ENCODE measurements around the gene KCNT2. TPM values are rescaled to one million over a fixed set of nuclear protein-coding genes. Genes with fewer than 3 reads are reported as not detected.

Gene KCNT2
- total and polyA plus RNA-seq, 2 experiments from 2014 or later, result 0.14 to 0.32 TPM

DNA sequence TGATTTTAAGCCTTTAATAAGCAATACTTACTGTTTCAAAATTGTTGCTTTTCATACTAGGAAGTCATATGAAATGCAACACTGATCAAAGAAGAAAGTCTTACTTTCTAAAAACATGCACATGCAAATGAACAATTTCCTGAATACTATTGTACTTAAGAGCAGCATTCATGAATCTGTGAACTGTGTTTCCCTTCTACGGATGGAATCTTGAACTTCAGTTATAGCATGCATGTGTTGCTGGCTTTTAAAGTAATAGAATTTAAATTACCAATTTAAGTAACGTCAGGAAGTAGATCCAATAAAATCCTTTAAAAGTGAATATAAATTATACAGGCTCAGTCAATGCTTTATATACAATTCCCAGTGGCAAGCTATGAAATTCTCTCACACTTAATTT, 348.9 kb downstream of the KCNT2 start:
- no peak overlapping the region for H3K9ac ChIP-seq
- H3F3A ChIP-seq (ENCODE audit: insufficient read depth), result no peaks in the 10 kb centered on the region
- no peaks in the 10 kb centered on the region for H3K27me3 ChIP-seq (replicated peaks; ENCODE audit: insufficient read depth)
- no peak overlapping the region for H3K4me2 ChIP-seq (ENCODE audit: unreplicated experiment)
- no peak for TF ChIP-seq EZH2 (IDR thresholded peaks at IDR 0.05; ENCODE audit: insufficient read depth, poor library complexity, severe bottlenecking)
- TF ChIP-seq EZH2phosphoT487 (IDR thresholded peaks at IDR 0.05; ENCODE audit: insufficient read depth, low read depth), result no peak
- DNase-seq, result no peak
- no peaks in the 10 kb centered on the region for H4K20me1 ChIP-seq (ENCODE audit: insufficient read depth)
- H3K4me3 ChIP-seq, result no peak overlapping the region
- H3K4me1 ChIP-seq (ENCODE audit: insufficient read depth), result no peaks in the 10 kb centered on the region
- H3K79me2 ChIP-seq (ENCODE audit: insufficient read depth), result no peaks in the 10 kb centered on the region
- no peak overlapping the region for H2AFZ ChIP-seq
- H3K36me3 ChIP-seq (ENCODE audit: low read depth), result no peaks in the 10 kb centered on the region
- no peaks in the 10 kb centered on the region for H3K9me2 ChIP-seq (ENCODE audit: insufficient read depth)
- H3K27ac ChIP-seq, result no peak overlapping the region
- H3K9me3 ChIP-seq (ENCODE audit: low read depth), result no peaks in the 10 kb centered on the region
- in situ Hi-C loops (cut with MboI), result no loop called here
- WGBS, 2 experiments (ENCODE audit: low coverage in 1 of 2, low lambda C conversion rate in 2 of 2, missing lambda C conversion rate in 2 of 2), result 56 to 63% methylated on average over 2 of the region's 2 CpGs

DNA sequence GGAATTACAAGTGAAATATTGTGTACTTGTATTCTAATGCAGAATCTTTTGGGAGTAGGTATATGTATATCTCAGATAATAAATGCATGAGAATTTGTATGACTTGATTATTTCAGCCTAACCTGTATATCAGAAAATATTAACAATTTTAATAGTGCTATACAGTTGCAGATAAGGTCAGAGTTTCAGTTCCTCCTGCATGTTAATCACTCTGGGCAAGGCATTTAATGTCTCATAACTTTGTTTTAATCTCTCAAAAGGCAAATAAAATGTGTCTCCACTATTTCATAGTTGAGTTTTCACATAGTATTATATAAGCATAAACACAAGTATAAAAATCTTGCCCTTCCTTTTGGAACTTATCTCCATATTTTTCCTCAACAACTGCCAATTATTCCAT, 352.5 kb downstream of the KCNT2 start:
- TF ChIP-seq EZH2 (IDR thresholded peaks at IDR 0.05; ENCODE audit: insufficient read depth, poor library complexity, severe bottlenecking) (no peak), EZH2phosphoT487 (IDR thresholded peaks at IDR 0.05; ENCODE audit: insufficient read depth, low read depth) (no peak)
- no peaks in the 10 kb centered on the region for H3F3A ChIP-seq (ENCODE audit: insufficient read depth)
- in situ Hi-C loops (cut with MboI), result no loop called here

DNA sequence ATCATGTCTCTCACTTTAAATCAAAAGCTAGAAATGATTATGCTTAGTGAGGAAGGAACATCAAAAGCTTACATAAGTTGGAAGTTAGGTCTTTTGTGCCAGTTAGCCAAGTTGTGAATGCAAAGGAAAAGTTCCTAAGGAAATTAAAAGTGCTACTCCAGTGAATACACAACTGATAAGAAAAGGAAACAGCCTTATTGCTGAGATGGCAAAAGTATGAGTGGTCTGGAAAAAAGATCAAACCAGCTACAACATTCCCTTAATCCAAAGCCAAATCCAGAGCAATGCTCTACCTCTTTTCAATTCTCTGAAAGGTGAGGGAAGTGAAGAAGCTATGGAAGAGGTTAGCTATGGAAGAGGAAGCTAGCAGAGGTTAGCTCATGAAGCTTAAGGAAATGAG, 378.7 kb downstream of the KCNT2 start:
- no peaks in the 10 kb centered on the region for H4K20me1 ChIP-seq (ENCODE audit: insufficient read depth)
- H3K9me2 ChIP-seq (ENCODE audit: insufficient read depth), result no peaks in the 10 kb centered on the region
- no peak overlapping the region for H3K27ac ChIP-seq
- H2AFZ ChIP-seq, result no peak overlapping the region
- H3K4me2 ChIP-seq (ENCODE audit: unreplicated experiment), result no peak overlapping the region
- H3K79me2 ChIP-seq (ENCODE audit: insufficient read depth), result no peaks in the 10 kb centered on the region
- no peak overlapping the region for H3K4me3 ChIP-seq
- no peaks in the 10 kb centered on the region for H3K36me3 ChIP-seq (ENCODE audit: low read depth)
- H3K4me1 ChIP-seq (ENCODE audit: insufficient read depth), result no peaks in the 10 kb centered on the region
- no peaks in the 10 kb centered on the region for H3K9me3 ChIP-seq (ENCODE audit: low read depth)
- no peaks in the 10 kb centered on the region for H3F3A ChIP-seq (ENCODE audit: insufficient read depth)
- in situ Hi-C loops (cut with MboI), result no loop called here
- no peak overlapping the region for H3K9ac ChIP-seq
- DNase-seq, result no peak
- no peaks in the 10 kb centered on the region for H3K27me3 ChIP-seq (replicated peaks; ENCODE audit: insufficient read depth)
- TF ChIP-seq EZH2 (IDR thresholded peaks at IDR 0.05; ENCODE audit: insufficient read depth, poor library complexity, severe bottlenecking) (no peak), EZH2phosphoT487 (IDR thresholded peaks at IDR 0.05; ENCODE audit: insufficient read depth, low read depth) (no peak)

More for the DNA sequence above, 352.5 kb downstream of the KCNT2 start:
- DNase-seq, result no peak
- H3K9me3 ChIP-seq (ENCODE audit: low read depth), result no peaks in the 10 kb centered on the region
- no peaks in the 10 kb centered on the region for H3K27me3 ChIP-seq (replicated peaks; ENCODE audit: insufficient read depth)
- H3K27ac ChIP-seq, result no peak overlapping the region
- no peak overlapping the region for H2AFZ ChIP-seq
- H3K9ac ChIP-seq, result no peak overlapping the region
- no peaks in the 10 kb centered on the region for H3K4me1 ChIP-seq (ENCODE audit: insufficient read depth)
- no peak overlapping the region for H3K4me3 ChIP-seq
- H3K36me3 ChIP-seq (ENCODE audit: low read depth), result no peaks in the 10 kb centered on the region
- no peaks in the 10 kb centered on the region for H3K79me2 ChIP-seq (ENCODE audit: insufficient read depth)
- H4K20me1 ChIP-seq (ENCODE audit: insufficient read depth), result no peaks in the 10 kb centered on the region
- H3K9me2 ChIP-seq (ENCODE audit: insufficient read depth), result no peaks in the 10 kb centered on the region
- H3K4me2 ChIP-seq (ENCODE audit: unreplicated experiment), result no peak overlapping the region

DNA sequence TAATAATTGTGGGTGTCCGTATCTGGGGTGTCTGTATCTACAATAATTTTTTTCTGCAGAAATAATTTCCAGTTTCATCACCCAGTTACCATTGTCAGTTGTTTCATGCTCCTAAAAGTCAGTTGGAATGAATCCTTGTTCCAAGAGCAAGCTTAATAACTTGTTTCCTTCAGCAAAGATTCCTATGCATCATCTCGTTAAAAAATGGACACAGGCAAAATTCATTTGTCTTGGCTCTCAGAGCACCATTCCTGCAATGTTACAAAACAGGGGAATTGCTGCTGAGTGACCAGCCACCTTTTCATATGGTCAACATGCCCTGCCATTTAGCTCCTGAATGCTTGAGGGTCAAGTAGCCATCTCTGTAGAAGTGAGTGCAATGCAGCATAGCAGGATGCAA, 393.4 kb downstream of the KCNT2 start:
- Histone ChIP-seq H3K27me3 (replicated peaks; ENCODE audit: insufficient read depth) (no peaks in the 10 kb centered on the region), H4K20me1 (ENCODE audit: insufficient read depth) (no peaks in the 10 kb centered on the region), H3K79me2 (ENCODE audit: insufficient read depth) (no peaks in the 10 kb centered on the region), H2AFZ (no peak overlapping the region), H3K4me2 (ENCODE audit: unreplicated experiment) (no peak overlapping the region), H3K27ac (no peak overlapping the region), H3K9ac (no peak overlapping the region), H3K4me3 (no peak overlapping the region), H3K9me2 (ENCODE audit: insufficient read depth) (no peaks in the 10 kb centered on the region), H3F3A (ENCODE audit: insufficient read depth) (no peaks in the 10 kb centered on the region), H3K9me3 (ENCODE audit: low read depth) (no peaks in the 10 kb centered on the region), H3K36me3 (ENCODE audit: low read depth) (no peaks in the 10 kb centered on the region), H3K4me1 (ENCODE audit: insufficient read depth) (no peaks in the 10 kb centered on the region)
- no peak for DNase-seq
- in situ Hi-C loops (cut with MboI), result no loop called here
- 37 to 41% methylated on average over 2 of the region's 2 CpGs for WGBS, 2 experiments (ENCODE audit: low coverage in 1 of 2, low lambda C conversion rate in 2 of 2, missing lambda C conversion rate in 2 of 2)
- TF ChIP-seq EZH2 (IDR thresholded peaks at IDR 0.05; ENCODE audit: insufficient read depth, poor library complexity, severe bottlenecking) (no peak), EZH2phosphoT487 (IDR thresholded peaks at IDR 0.05; ENCODE audit: insufficient read depth, low read depth) (no peak)

DNA sequence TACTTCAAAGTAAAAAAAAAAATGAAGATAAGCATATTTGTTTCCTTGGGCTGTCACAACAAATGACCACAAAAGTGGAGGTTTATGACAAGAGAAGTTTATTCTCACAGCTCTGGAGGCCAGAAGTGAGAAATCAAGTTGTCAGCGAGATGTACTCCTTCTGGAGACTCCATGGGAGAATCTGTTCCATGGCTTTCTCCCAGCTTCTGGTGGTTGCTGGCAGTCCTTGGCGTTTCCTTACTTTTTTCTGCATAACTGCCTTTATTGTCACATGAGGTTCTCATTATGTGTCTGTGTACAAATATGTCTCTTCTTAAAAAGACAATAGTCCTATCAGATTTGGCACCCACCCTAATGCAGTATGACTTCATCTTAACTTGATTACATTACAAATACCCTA, 398.3 kb downstream of the KCNT2 start:
- no peaks in the 10 kb centered on the region for H3F3A ChIP-seq (ENCODE audit: insufficient read depth)
- no peak overlapping the region for H3K9ac ChIP-seq
- TF ChIP-seq EZH2 (IDR thresholded peaks at IDR 0.05; ENCODE audit: insufficient read depth, poor library complexity, severe bottlenecking), result no peak
- TF ChIP-seq EZH2phosphoT487 (IDR thresholded peaks at IDR 0.05; ENCODE audit: insufficient read depth, low read depth), result no peak
- DNase-seq, result peak; percentile 57
- in situ Hi-C loops (cut with MboI), result no loop called here
- H3K9me3 ChIP-seq (ENCODE audit: low read depth), result no peaks in the 10 kb centered on the region
- H3K4me1 ChIP-seq (ENCODE audit: insufficient read depth), result peaks cover 4% of the 10 kb centered on the region; the same call in 1 of the 2 replicates
- no peaks in the 10 kb centered on the region for H4K20me1 ChIP-seq (ENCODE audit: insufficient read depth)
- no peaks in the 10 kb centered on the region for H3K9me2 ChIP-seq (ENCODE audit: insufficient read depth)
- H3K27ac ChIP-seq, result no peak overlapping the region
- 4 to 8% methylated on average over 2 of the region's 2 CpGs for WGBS, 2 experiments (ENCODE audit: low coverage in 1 of 2, low lambda C conversion rate in 2 of 2, missing lambda C conversion rate in 2 of 2)
- H3K4me3 ChIP-seq, result no peak overlapping the region
- no peaks in the 10 kb centered on the region for H3K27me3 ChIP-seq (replicated peaks; ENCODE audit: insufficient read depth)
- H3K36me3 ChIP-seq (ENCODE audit: low read depth), result no peaks in the 10 kb centered on the region
- H3K4me2 ChIP-seq (ENCODE audit: unreplicated experiment), result no peak overlapping the region
- no peak overlapping the region for H2AFZ ChIP-seq
- no peaks in the 10 kb centered on the region for H3K79me2 ChIP-seq (ENCODE audit: insufficient read depth)
